Stimulated activated CD8-positive, alpha-beta memory T cell treated with anti-CD3 and anti-CD28 coated beads, Interleukin-4, amount 100 ng/mL, for 1 hour (primary cell): ENCODE results near the gene FGFR3.

Experiments
- DNase-seq, 2 donors: peaks; one replicate each; pipeline ENCODE4 v3.0.0-alpha.2; 2020; ENCODE audit warnings: low read depth in 2 of 2, low spot score in 1 of 2

Gene FGFR3

GRCh38 chr4:1787411-1788077, 5.5 kb upstream of the FGFR3 start:
- DNase-seq: no peak

DNA sequence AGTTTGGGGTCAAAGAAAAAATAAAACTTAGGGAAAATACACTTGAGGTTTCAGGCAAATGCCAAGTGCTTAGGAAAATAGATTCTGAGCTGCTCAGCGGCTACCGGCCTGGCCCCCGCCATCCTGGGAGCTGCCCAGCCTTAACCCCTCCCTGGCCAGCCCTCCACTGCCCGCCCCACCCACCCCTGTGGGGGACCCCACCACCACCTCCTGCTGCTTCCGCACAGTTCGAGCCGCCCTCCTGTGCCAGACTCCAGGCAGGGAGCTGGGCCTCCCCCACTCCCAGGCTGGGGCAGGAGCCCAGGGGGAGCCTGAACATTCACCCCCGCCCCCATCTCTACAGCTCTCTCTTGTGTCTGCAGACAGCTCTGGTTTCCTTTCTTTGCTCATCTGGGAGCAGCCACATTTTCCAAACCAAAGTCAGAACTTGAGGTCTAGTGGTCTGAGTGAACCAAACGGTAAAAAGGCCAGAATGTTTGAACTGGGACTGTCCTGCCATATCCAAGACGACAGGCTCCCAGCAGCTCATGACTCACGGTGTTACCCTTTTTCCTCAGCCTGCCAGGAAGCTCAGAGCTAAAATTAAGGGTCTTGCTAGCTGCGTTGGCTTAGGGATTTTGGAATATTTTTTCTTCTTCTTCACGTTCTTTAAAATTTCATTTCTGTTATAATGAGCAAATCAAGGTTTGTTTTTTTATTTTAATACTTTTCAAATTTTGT, 4.7 kb upstream of the FGFR3 start:
- no peak for DNase-seq

DNA sequence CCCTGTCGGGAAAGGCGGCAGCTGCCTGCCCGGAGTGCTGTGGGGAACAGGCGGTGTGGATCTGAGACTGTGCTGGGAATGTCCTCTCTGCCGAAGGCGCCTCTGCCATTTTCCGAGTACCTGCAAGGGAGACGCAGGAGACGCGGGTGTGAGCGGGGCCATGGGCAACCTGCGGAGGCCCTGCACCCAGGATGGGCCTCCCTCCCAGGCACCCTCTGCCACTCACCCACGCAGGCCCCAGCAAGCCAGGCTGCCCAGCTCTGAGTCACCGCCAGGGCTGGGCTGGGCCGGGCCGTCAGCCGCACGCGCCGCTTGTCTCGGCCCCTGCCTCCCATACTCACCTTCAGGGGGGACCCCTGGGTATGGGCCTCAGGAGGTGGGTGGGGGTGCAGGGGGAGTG, 3.5 kb upstream of the FGFR3 start:
- DNase-seq: no peak

DNA sequence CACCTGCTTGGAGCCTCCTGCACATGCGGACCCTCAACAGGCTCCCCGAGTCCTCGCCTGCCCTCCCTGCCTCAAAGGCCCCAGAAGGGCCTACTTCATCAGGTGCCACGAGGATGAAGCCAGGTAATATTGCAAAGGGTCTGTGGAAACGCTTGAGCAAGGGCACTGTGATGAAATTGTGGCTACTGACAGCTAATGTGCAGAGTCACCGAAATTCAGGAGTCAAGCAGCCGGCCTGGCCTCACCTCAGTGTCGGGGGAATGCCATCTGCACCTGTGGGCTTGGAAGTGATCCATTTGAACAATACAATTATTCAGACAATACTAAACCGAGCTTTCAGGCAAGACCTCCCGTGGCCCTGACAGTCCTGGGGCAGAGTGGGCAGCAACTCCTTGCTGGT, 3.1 kb upstream of the FGFR3 start:
- no peak for DNase-seq

DNA sequence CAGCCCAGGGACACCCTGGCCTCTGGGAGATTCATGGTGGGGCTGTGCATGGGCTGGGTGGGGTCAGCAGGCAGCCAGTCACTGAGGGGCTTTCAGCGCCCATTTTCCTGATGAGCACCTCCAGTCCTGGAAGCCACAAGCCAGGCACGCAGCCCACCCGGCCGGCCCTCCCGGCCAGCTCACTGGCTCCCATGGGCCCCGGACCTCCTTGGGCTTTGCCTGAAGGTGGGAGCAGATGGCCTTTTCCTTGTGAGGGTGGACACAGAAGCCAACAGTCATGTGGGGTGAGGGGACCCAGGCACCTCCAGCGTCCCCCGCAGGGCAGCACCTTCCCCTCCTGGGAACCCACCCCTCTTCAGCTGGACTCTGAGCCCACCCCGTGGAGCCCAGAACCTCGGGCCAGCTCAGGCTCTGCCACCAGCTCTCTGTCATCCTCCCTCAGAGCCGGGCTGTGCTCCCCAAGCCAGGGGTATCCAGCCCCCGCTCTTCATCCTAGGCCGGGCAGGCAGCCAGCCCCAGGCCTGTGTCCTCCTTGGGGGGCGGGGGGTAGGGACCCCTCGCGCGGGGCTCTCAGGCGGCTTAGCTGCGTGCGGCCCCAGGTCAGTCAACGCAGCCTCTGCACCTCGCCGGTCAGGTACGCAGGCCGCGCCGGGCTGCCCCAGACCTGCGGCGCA, 798 bp upstream of the FGFR3 start:
- DNase-seq: no peak

- DNase-seq: peak in 1 of 2 donors; percentile 11
These were observed 375 bp downstream of the FGFR3 start for GRCh38 chr4:1793496-1793840.

DNA sequence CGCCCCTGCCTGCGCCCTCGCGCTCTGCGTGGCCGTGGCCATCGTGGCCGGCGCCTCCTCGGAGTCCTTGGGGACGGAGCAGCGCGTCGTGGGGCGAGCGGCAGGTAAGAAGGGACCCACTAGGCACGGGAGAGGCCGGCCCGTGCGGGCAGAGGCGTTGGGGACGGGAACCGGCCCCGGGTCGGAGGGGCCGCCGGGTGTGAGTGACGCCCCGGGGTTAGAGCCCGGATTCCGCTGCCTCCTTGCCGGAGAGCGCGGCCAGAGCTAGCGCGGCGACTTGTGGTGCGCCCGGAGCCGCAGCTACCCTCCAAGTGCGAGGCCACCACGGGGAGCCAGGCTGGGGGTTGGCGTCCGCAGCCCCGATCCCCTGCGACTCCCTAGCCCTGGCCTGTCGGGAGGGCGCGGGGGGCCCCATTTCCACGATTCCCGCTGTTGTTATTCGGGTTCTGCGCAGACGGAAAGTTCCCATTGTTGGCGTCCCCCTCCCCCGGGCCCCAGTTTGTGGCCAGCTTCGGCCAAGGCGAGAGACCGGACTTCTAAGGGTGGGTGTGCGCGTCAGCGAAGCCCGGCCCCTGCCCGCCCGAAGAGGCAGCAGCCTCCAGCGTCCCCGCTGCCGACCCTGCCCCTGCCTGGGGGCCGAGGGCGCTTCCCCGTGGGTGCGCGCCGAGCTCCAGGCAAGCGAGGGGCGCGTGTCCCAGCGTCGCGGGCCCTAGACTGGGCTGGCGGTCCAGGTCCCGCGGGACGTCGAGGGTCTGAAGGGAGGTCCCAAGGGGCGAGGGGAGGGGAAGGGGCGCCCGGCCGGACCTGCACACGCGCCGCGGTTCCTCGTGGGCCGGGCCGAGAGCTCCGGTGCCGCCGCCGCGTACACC, 1.1 kb downstream of the FGFR3 start:
- no peak for DNase-seq

GRCh38 chr4:1794809-1795298, 1.8 kb downstream of the FGFR3 start:
- no peak for DNase-seq

- DNase-seq: no peak
These were observed 2.5 kb downstream of the FGFR3 start for GRCh38 chr4:1795299-1796195.

GRCh38 chr4:1796486-1797204, 3.6 kb downstream of the FGFR3 start:
- no peak for DNase-seq

- no peak for DNase-seq
These were observed 4.3 kb downstream of the FGFR3 start for GRCh38 chr4:1797298-1797860.

GRCh38 chr4:1797861-1798579, 4.9 kb downstream of the FGFR3 start:
- no peak for DNase-seq

- DNase-seq: no peak
These were observed 5.7 kb downstream of the FGFR3 start for GRCh38 chr4:1798580-1799386.

GRCh38 chr4:1799387-1800375, 6.6 kb downstream of the FGFR3 start:
- DNase-seq: no peak

DNA sequence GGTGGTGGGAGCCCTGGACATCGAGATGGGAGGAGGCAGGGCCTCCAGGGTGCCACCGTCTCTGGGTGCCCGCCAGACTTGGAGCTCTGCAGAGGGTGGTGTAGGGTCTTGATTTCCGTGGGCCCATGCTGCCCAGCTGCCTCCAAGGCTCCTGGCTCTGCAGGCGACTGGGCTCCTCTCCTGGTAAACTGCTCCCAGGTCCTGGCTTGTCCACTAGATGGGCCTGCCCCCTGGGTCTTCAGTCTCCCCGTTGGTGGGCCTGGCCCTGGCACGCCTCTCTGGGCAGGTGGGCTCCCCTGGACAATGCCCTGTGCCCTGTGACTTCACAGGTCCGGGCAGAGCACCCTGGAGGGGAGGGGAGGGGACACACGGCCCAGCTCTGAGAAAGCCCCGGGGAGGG, 7.7 kb downstream of the FGFR3 start:
- no peak for DNase-seq

DNA sequence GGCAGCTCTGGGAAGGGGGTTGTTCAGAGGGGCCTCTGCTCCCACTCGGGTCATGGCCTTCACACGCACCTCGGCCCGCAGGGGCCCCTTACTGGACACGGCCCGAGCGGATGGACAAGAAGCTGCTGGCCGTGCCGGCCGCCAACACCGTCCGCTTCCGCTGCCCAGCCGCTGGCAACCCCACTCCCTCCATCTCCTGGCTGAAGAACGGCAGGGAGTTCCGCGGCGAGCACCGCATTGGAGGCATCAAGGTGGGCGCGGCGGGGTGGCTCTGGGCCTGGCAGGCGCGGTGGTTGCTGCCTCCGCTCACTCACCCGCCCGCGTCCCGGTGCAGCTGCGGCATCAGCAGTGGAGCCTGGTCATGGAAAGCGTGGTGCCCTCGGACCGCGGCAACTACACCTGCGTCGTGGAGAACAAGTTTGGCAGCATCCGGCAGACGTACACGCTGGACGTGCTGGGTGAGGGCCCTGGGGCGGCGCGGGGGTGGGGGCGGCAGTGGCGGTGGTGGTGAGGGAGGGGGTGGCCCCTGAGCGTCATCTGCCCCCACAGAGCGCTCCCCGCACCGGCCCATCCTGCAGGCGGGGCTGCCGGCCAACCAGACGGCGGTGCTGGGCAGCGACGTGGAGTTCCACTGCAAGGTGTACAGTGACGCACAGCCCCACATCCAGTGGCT, 8.3 kb downstream of the FGFR3 start:
- no peak for DNase-seq
